IMR-90 (cell line): ENCODE measurements around the gene XPO6.

Experiments used
- CEBPB ChIP-seq: IDR thresholded peaks from 2 replicates; pipeline ENCODE4 v1.6.1; 2012; ENCODE audit warnings: low read depth, low read length, improper control_type of control experiment
- FOS ChIP-seq: fragments of 150-350 bp; IDR thresholded peaks from 2 replicates; pipeline ENCODE4 v1.6.1; 2016; ENCODE audit warnings: low read depth, low read length
- POLR2A ChIP-seq: IDR thresholded peaks from 2 replicates; pipeline ENCODE4 v1.6.1; 2012; ENCODE audit warnings: mild to moderate bottlenecking, low read depth, low read length
- RAD21 ChIP-seq: IDR thresholded peaks from 2 replicates; pipeline ENCODE4 v1.6.1; 2012; ENCODE audit warnings: low read length, improper control_type of control experiment
- SMC3 ChIP-seq: fragments of 150-350 bp; IDR thresholded peaks from 2 replicates; pipeline ENCODE4 v1.6.1; 2016; ENCODE audit warnings: low read depth, mild to moderate bottlenecking, antibody characterized with exemption, low read length, moderate library complexity
- TF ChIP-seq, protein P1 (sequence below): conservative IDR thresholded peaks from 2 replicates; pipeline ENCODE4 v1.5.1; 2012; ENCODE audit warnings: mild to moderate bottlenecking, low read depth, low read length, improper control_type of control experiment

DNA sequence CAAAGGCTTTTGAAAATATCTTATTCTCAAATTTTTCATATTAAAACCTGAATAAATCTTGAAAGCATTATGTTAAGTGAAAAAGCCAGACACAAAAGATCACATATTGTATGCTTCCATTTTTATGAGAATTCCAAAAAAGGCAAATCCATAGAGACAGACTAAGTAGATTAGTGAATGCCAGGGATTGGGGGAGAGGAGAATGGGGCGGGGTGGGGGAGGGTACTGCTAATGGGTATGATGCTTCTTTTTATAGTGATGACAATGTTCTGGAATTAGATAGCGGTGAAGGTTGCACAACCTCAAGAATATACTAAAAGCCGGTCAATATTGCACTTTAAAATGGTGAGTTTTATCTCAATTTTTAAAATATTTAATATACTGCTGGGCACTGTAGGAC lies 44.0 kb downstream of the XPO6 start:
- TF ChIP-seq, protein P1, sequence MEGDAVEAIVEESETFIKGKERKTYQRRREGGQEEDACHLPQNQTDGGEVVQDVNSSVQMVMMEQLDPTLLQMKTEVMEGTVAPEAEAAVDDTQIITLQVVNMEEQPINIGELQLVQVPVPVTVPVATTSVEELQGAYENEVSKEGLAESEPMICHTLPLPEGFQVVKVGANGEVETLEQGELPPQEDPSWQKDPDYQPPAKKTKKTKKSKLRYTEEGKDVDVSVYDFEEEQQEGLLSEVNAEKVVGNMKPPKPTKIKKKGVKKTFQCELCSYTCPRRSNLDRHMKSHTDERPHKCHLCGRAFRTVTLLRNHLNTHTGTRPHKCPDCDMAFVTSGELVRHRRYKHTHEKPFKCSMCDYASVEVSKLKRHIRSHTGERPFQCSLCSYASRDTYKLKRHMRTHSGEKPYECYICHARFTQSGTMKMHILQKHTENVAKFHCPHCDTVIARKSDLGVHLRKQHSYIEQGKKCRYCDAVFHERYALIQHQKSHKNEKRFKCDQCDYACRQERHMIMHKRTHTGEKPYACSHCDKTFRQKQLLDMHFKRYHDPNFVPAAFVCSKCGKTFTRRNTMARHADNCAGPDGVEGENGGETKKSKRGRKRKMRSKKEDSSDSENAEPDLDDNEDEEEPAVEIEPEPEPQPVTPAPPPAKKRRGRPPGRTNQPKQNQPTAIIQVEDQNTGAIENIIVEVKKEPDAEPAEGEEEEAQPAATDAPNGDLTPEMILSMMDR: no peak
- TF ChIP-seq POLR2A (no peak), SMC3 (no peak), FOS (no peak), RAD21 (no peak), CEBPB (peak; percentile 41; the same call in 1 of the 2 replicates)
